ENCODE results near the gene PPIB. TPM values are rescaled to one million over a fixed set of nuclear protein-coding genes. Genes with fewer than 3 reads are reported as not detected.

The PPIB gene
- total RNA-seq, 1 experiment from 2014 or later: 433 TPM

DNA sequence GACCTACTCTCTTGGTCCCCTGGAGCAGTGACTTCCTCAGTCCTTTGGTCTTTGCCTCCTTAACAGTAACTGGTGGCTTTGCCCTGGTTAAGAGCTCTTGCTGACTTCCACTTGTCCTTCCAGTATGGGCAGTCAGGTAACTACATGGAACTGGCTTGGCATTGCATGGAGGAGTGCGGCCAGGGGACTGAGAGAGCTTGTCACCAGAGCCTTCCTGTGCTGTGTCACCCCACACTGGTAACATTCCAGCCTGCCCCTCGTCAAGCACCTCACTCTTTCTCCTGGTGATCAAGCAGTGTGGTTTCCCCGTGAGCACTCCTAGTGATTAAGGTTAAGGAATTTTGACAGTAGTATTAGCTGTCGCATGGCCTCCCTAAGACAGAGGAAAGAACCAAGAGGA, 30.6 kb downstream of the PPIB start:
- H2BK12ac ChIP-seq (ENCODE audit: insufficient read length, low read depth, low read length): no peak overlapping the region
- no peak overlapping the region for H4K5ac ChIP-seq (ENCODE audit: insufficient read length, low read depth, low read length)
- no peak overlapping the region for H3T11ph ChIP-seq (ENCODE audit: low read length)
- no peak overlapping the region for H4K91ac ChIP-seq (ENCODE audit: insufficient read length, low read depth, low read length)
- TF ChIP-seq, protein P1, sequence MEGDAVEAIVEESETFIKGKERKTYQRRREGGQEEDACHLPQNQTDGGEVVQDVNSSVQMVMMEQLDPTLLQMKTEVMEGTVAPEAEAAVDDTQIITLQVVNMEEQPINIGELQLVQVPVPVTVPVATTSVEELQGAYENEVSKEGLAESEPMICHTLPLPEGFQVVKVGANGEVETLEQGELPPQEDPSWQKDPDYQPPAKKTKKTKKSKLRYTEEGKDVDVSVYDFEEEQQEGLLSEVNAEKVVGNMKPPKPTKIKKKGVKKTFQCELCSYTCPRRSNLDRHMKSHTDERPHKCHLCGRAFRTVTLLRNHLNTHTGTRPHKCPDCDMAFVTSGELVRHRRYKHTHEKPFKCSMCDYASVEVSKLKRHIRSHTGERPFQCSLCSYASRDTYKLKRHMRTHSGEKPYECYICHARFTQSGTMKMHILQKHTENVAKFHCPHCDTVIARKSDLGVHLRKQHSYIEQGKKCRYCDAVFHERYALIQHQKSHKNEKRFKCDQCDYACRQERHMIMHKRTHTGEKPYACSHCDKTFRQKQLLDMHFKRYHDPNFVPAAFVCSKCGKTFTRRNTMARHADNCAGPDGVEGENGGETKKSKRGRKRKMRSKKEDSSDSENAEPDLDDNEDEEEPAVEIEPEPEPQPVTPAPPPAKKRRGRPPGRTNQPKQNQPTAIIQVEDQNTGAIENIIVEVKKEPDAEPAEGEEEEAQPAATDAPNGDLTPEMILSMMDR (conservative IDR thresholded peaks at IDR 0.05): no peak
- H3K56ac ChIP-seq (ENCODE audit: insufficient read length, low read depth, low read length): no peak overlapping the region
- H3K36me3 Mint-ChIP-seq (ENCODE audit: insufficient read depth in 1 of 3, low read depth in 3 of 3): peaks cover 19 to 76% (median 68%) of the 10 kb centered on the region in 3 experiments; a peak in 6 of 7 replicates
- no peak overlapping the region for H3K4me2 ChIP-seq (ENCODE audit: insufficient read depth, insufficient read length, low read length)
- H3K27me3 ChIP-seq (ENCODE audit: insufficient read depth, low read length): no peaks in the 10 kb centered on the region
- H2AK5ac ChIP-seq (ENCODE audit: insufficient read length, low read length): no peak overlapping the region
- no peaks in the 10 kb centered on the region for H3K4me1 ChIP-seq (ENCODE audit: insufficient read depth, low read length)
- WGBS (ENCODE audit: extremely low coverage, insufficient read length, low lambda C conversion rate): no CpG with 5 or more reads among the region's 4 CpGs
- no peak overlapping the region for H2BK20ac ChIP-seq (ENCODE audit: low read depth, low read length, poor library complexity, severe bottlenecking)
- no peak overlapping the region for H2BK15ac ChIP-seq (ENCODE audit: low read depth, low read length)
- H3K9me3 ChIP-seq (ENCODE audit: control insufficient read depth, low read depth, low read length): no peaks in the 10 kb centered on the region
- no peak overlapping the region; a peak in 1 of 7 replicates for H3K27ac Mint-ChIP-seq
- no peak overlapping the region for H3K18ac ChIP-seq (ENCODE audit: insufficient read length, low read depth, low read length)
- H3K4me3 Mint-ChIP-seq: no peak overlapping the region
- H3K23ac ChIP-seq (ENCODE audit: insufficient read length, low read depth, low read length): no peak overlapping the region
- H3K23me2 ChIP-seq (ENCODE audit: insufficient read length, low read depth, low read length, poor library complexity, severe bottlenecking): no peaks in the 10 kb centered on the region
- no peaks in the 10 kb centered on the region for H3K27me3 Mint-ChIP-seq (ENCODE audit: low read depth)
- H3K9me3 Mint-ChIP-seq: no peaks in the 10 kb centered on the region
- H2AFZ ChIP-seq (ENCODE audit: low read length): no peak overlapping the region
- no peaks in the 10 kb centered on the region for H3K79me1 ChIP-seq (ENCODE audit: insufficient read depth, low read depth, low read length, poor library complexity, severe bottlenecking)
- H3K79me2 ChIP-seq (ENCODE audit: insufficient read depth, low read length): no peaks in the 10 kb centered on the region
- no peaks in the 10 kb centered on the region for H4K20me1 ChIP-seq (ENCODE audit: control insufficient read depth, insufficient read depth, insufficient read length)
- DNase-seq: no peak
- no peak overlapping the region for H3K27ac ChIP-seq (ENCODE audit: insufficient read length, low read depth, low read length)
- 0 out of 4 replicates have a peak, but pooled peaks cover 0 to 4% of the 10 kb centered on the region in 2 experiments for H3K4me1 Mint-ChIP-seq
- H3K9ac ChIP-seq (ENCODE audit: extremely low read depth, insufficient read length, low read length): no peak overlapping the region
- no peak overlapping the region for H2BK5ac ChIP-seq (ENCODE audit: insufficient read length, low read length)
- H2BK120ac ChIP-seq (ENCODE audit: low read depth, low read length, poor library complexity, severe bottlenecking): no peak overlapping the region
- no peak overlapping the region for H3K14ac ChIP-seq (ENCODE audit: insufficient read depth, low read length)
- H3K4ac ChIP-seq (ENCODE audit: low read depth, low read length): no peak overlapping the region
- no peak overlapping the region for H4K8ac ChIP-seq (replicated peaks; ENCODE audit: insufficient read length, low read depth, low read length)
